ENCODE results near the gene HMCES.
A peak's percentile ranks its signal among the peaks of the same experiment; 100 is the strongest.
"Not testable (repeated sequence)": the region's sequence is repeated elsewhere in the genome, so short reads cannot be mapped to it uniquely, and the experiment has no call there.

The HMCES gene

DNA sequence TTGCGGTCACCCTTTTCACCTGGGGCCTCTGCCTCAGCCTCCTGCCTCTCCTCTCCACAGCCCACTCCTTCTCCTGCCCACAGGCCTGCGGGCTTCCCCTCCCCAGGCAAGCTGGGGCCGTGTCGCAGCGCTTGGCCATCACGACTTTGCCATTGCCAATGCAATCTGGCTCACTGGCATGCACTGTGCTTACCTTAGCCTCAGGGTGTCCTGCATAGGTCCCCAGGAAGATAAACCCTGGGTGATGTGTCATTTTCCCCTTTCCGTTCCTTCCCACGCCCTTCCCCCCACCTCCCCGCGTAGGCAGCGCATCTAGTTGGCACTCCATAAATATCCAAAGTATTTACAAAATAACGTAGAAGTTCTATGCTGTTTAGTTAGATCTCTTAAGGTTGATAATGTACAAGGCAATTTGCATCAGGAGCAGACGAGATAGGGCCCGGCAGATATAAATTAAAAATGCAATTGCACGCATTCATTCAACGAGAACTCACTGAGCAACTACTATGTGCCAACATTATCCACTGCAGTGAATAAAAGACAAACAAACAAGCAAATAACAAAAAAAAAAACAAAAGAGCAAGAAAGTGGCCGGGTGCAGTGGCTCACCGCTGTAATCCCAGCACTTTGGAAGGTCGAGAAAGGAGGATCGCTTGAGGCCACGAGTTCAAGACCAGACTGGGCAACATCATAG, 30.2 kb upstream of the HMCES start:
- peaks cover 30% of the 10 kb centered on the region for H3K36me3 Mint-ChIP-seq (ENCODE audit: low read depth)
- no peaks in the 10 kb centered on the region for H3K9me3 Mint-ChIP-seq
- H3K27me3 Mint-ChIP-seq (ENCODE audit: low read depth) = no peaks in the 10 kb centered on the region
- peaks cover 35% of the 10 kb centered on the region for H3K4me1 Mint-ChIP-seq (ENCODE audit: low read depth)
- peak overlapping the region; percentile 98 for H3K4me3 Mint-ChIP-seq
- peak overlapping the region; percentile 97 for H3K27ac Mint-ChIP-seq

DNA sequence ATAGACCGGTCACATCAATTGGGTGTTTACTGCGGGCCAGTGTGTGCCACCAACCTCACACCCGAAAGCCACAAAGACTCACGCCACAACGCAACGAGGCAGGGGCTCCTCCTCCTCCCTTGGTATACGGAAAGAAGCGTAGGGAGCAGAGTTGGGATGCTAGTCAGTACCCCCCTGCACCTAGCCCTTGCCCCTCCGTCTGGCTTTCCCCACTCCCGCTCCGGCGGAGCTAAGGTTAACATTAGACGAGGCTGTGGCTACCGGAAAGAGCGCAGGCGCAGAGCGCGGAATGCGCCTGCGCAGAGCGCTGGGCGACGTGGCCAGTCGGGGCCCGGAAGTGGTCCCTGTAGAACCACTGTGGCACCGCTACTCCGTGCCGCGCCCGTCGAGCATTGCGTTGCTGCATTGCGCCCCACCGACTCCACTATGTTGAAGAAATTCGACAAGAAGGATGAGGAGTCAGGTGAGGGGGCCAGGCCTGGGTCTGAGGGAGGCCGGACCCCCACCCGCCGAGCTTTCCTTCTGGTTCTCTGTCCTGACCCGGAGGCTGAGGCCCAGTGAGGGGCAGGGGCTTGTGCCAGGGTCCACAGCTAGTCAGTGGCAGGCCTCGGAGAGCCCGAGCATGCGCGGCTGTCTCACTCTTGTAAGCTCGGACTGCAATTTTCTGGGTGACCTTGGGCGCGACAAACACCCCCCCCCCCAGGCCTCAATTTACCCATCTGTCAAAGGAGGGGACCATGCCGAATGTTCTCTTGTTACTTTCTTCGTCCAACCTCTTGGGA, 29.2 kb upstream of the HMCES start, which contains the start of gene COPG1:
TSS of gene COPG1 (plus strand) at position 323 of the 782 bp plus-strand sequence. CDS start at position 427, 104 bp downstream.
- no peaks in the 10 kb centered on the region for H3K9me3 Mint-ChIP-seq
- H3K27ac Mint-ChIP-seq = peak within 1 kb of the TSS; percentile 97
- peak within 1 kb of the TSS; percentile 98 for H3K4me3 Mint-ChIP-seq
- H3K36me3 Mint-ChIP-seq (ENCODE audit: low read depth) = peaks cover 36% of the 10 kb centered on the region
- no peaks in the 10 kb centered on the region for H3K27me3 Mint-ChIP-seq (ENCODE audit: low read depth)
- H3K4me1 Mint-ChIP-seq (ENCODE audit: low read depth) = peaks cover 36% of the 10 kb centered on the region

DNA sequence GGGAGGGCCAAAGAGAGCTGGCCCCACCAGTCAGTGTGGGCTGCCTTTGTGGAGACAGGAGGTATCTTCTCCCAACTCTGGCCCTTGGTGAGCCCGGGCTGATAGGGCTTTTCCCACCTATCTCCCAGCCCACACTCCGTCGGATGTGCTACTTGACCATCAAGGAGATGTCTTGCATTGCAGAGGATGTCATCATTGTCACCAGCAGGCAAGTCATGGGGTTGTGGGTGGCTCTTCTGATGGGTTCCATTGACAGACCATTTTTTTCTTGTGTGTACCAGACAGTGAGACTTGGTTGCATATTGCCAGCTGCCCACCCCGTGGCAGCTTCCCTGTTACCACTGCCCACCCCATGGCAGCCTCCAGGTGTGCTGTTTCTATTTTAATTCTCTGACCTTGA, 25.9 kb upstream of the HMCES start:
- Mint-ChIP-seq H3K36me3 (ENCODE audit: low read depth) (peaks cover 60% of the 10 kb centered on the region), H3K9me3 (no peaks in the 10 kb centered on the region), H3K27me3 (ENCODE audit: low read depth) (no peaks in the 10 kb centered on the region), H3K4me3 (no peak overlapping the region), H3K4me1 (ENCODE audit: low read depth) (peaks cover 27% of the 10 kb centered on the region), H3K27ac (no peak overlapping the region)

DNA sequence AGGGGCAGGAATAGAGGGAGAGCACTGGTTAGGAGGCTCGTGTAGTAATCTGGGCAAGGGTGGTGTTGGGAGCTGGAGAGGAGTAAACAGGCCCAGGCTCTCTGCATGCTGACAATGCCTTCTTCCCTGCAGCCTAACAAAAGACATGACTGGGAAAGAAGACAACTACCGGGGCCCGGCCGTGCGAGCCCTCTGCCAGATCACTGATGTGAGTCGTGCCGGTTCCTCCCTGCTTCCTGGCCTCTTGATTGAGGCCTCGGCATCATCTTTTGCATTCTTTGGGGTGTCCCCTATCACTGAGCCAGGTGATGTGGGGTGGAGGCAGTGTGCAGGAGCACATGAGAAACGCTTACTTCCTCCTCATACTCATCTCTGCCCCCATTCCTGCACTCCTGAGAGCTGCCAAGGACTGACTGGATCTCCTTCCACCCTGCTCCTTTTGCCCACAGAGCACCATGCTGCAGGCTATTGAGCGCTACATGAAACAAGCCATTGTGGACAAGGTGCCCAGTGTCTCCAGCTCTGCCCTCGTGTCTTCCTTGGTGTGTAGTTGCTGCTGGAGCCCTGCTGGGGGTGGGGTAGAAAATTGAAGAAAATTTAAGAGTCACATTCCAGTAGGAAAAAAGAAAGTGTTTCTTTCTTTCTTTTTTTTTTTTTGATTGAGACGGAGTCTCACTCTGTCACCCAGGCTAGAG, 24.0 kb upstream of the HMCES start:
- H3K4me3 Mint-ChIP-seq = no peak overlapping the region
- H3K36me3 Mint-ChIP-seq (ENCODE audit: low read depth) = peaks cover 68% of the 10 kb centered on the region

DNA sequence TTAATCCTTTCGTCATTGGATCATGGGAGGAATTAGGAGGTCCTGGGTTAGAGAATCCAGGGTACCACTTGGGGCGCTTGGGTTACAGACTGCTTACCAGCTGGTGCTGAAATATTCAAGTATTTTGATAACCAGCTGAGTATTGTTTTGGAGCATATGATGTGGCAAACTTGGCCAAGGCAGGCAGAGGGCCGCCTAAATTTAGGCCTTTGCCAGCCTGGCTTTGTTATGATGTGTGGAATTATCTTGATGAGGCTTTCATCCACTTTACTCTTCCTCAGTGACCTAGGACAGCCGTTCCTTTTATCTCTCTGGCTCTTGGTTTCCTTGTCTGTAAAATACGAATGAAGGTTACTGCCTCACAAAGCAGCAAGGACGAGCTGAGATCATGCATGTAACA, 22.4 kb upstream of the HMCES start:
- Mint-ChIP-seq H3K27ac (no peak overlapping the region), H3K9me3 (no peaks in the 10 kb centered on the region), H3K4me1 (ENCODE audit: low read depth) (peaks cover 10% of the 10 kb centered on the region), H3K27me3 (ENCODE audit: low read depth) (no peaks in the 10 kb centered on the region), H3K36me3 (ENCODE audit: low read depth) (peaks cover 63% of the 10 kb centered on the region), H3K4me3 (no peak overlapping the region)

More for the DNA sequence above, 24.0 kb upstream of the HMCES start:
- Mint-ChIP-seq H3K4me1 (ENCODE audit: low read depth) (peaks cover 19% of the 10 kb centered on the region), H3K27me3 (ENCODE audit: low read depth) (no peaks in the 10 kb centered on the region), H3K27ac (no peak overlapping the region), H3K9me3 (no peaks in the 10 kb centered on the region)

DNA sequence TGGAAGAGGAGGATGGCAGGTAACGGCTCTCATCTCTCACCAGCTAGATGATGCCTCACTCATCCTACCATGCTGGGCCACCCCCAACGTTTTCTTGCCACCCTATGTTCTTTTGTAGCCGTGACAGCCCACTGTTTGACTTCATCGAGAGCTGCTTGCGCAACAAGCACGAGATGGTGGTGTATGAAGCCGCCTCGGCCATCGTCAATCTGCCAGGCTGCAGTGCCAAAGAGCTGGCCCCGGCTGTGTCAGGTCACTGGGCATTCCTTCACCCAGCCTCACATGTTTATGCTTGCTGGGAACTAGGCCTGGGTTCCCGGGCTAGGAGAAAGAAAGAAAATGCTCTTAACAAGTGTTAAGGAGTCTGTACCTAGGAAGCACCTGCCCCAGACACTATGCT, 21.1 kb upstream of the HMCES start:
- no peak overlapping the region for H3K4me3 Mint-ChIP-seq
- H3K36me3 Mint-ChIP-seq (ENCODE audit: low read depth) = peaks cover 59% of the 10 kb centered on the region
- no peaks in the 10 kb centered on the region for H3K9me3 Mint-ChIP-seq
- H3K27me3 Mint-ChIP-seq (ENCODE audit: low read depth) = no peaks in the 10 kb centered on the region
- no peak overlapping the region for H3K27ac Mint-ChIP-seq
- peaks cover 12% of the 10 kb centered on the region for H3K4me1 Mint-ChIP-seq (ENCODE audit: low read depth)

DNA sequence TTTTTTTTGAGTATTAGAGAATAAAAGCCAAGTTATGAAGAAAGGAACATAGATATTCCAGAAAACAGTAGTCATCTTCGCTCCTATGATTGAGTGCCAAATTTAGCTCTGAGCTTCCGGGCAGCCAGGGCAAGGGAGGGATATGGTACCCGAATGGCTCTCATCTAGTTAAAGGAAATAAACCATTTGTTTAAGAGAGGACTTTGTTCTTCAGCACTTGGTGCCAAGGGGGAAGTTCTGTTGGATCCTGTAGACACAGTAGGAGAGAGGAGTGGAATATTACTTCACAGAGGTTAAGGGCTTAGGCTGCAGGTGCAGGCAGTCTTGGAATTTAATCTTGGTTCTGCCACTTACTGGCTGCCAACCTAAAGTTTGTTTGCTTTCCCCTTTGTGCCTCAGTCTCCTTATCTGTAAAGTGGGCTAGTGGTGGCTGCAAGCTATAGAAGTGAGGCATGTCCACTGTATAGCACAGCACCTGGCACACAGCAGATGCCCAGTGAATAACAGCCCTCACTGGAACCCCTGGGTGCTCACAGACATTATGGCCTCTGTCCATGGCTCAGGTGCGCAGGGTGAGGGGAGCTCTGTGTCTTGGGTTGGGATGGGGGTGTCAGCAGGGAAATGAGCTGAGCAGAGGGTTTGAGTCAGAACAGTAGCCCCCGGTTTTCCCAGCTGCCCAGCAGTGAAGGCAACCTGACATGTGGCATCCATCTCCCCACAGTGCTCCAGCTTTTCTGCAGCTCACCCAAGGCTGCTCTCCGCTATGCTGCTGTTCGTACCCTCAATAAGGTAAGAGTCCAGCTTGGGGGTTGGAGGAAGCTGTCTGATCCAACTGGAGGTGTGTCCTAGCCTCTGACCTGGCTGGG, 18.8 kb upstream of the HMCES start:
- no peaks in the 10 kb centered on the region for H3K27me3 Mint-ChIP-seq (ENCODE audit: low read depth)
- H3K4me1 Mint-ChIP-seq (ENCODE audit: low read depth) = peaks cover 5% of the 10 kb centered on the region
- no peaks in the 10 kb centered on the region for H3K9me3 Mint-ChIP-seq
- no peak overlapping the region for H3K27ac Mint-ChIP-seq
- peaks cover 58% of the 10 kb centered on the region for H3K36me3 Mint-ChIP-seq (ENCODE audit: low read depth)
- H3K4me3 Mint-ChIP-seq = no peak overlapping the region

DNA sequence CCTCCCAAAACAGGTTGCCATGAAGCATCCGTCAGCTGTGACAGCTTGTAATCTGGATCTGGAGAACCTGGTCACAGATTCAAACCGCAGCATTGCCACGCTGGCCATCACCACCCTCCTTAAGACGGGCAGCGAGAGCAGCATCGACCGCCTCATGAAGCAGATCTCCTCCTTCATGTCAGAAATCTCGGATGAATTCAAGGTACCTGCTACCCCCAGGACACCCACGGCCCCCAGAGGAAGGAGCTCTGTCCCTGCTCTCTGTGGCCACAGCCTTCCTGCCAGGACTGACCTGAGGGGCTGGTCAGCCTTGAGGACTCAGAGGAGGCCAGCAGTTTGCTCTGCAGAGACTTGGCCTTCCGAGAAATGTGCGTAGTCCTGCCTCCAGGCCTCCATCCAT, 18.1 kb upstream of the HMCES start:
- Mint-ChIP-seq H3K4me3 (no peak overlapping the region), H3K27me3 (ENCODE audit: low read depth) (no peaks in the 10 kb centered on the region), H3K27ac (no peak overlapping the region), H3K9me3 (no peaks in the 10 kb centered on the region), H3K4me1 (ENCODE audit: low read depth) (peaks cover 4% of the 10 kb centered on the region), H3K36me3 (ENCODE audit: low read depth) (peaks cover 57% of the 10 kb centered on the region)

DNA sequence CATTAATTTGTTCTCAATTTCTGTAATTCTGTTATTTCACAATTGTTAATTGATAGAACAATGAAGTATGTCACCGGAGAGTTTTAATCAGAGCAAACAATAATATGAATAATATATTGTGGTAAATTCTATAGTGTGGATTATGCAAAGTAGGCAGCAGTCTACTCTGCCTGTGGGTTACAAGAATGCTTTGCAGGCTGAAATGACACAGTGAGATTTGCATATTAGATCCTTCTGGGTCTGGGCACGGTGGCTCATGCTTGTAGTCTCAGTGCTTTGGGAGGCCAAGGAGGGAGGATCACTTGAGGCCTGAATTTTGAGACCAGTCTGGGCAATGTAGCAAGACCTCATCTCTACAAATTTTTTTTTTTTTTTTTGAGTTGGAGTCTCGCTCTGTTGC, 16.8 kb upstream of the HMCES start:
- Mint-ChIP-seq H3K4me1 (ENCODE audit: low read depth) (peaks cover 4% of the 10 kb centered on the region), H3K27ac (no peak overlapping the region), H3K9me3 (no peaks in the 10 kb centered on the region), H3K27me3 (ENCODE audit: low read depth) (no peaks in the 10 kb centered on the region), H3K4me3 (no peak overlapping the region), H3K36me3 (ENCODE audit: low read depth) (peaks cover 54% of the 10 kb centered on the region)

DNA sequence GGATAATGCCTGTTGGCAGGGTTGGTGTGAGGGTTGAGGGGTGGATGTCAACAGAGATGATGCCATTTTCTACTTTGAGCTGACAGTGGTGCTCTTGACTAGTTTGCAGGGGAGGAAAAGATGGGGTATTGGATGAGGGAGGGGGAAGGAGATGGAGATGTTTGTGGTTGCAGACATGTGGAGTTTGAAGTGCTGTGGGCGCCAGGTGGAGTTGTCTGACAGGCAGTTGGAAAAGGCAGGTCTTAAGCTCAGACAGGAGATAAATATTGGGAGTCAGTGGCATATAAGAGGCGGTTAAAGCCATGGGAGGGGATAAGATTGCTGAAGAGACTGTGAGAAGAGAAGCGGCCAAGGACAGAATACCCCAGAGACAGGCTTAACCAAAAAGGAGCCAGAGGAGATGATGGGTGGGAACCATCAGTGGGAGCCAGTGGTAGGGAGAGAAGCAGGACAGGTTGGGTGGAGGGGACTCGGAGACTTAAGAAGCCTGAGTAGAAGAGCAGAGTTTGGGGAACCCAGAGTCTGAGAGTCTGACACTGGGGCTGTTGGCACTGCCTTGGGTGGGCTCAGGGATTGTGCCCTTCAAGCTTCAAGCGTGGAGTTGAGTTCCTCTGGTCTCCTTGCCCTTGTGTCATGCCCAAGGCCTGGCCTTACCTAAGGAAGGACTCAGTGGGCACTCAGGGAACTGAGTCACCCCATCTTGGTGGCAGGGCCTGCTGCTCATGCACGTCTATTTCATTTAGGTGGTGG, 15.3 kb upstream of the HMCES start:
- H3K4me3 Mint-ChIP-seq = no peak overlapping the region
- H3K9me3 Mint-ChIP-seq = no peaks in the 10 kb centered on the region
- H3K4me1 Mint-ChIP-seq (ENCODE audit: low read depth) = peaks cover 2% of the 10 kb centered on the region
- H3K27ac Mint-ChIP-seq = peak overlapping the region; percentile 3
- no peaks in the 10 kb centered on the region for H3K27me3 Mint-ChIP-seq (ENCODE audit: low read depth)
- H3K36me3 Mint-ChIP-seq (ENCODE audit: low read depth) = peaks cover 51% of the 10 kb centered on the region

DNA sequence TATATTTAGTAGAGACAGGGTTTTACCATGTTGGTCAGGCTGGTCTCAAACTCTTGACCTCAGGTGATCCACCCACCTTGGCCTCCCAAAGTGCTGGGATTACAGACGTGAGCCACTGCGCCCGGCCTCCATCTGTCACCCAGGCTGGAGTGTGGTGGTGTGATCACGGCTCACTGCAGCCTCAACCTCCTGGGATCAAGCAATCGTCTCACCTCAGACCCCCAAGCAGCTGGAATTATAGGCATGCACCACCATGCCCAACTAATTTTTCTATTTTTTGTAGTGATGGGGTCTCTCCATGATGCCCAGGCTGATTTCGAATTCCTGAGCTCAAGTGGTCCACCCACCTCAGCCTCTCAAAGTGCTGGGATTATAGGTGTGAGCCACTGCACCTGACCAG, 13.7 kb upstream of the HMCES start:
- H3K36me3 Mint-ChIP-seq (ENCODE audit: low read depth) = peaks cover 55% of the 10 kb centered on the region
- not testable (repeated sequence) for H3K27me3 Mint-ChIP-seq (ENCODE audit: low read depth); H3K4me3 Mint-ChIP-seq; H3K4me1 Mint-ChIP-seq (ENCODE audit: low read depth); H3K9me3 Mint-ChIP-seq; H3K27ac Mint-ChIP-seq

DNA sequence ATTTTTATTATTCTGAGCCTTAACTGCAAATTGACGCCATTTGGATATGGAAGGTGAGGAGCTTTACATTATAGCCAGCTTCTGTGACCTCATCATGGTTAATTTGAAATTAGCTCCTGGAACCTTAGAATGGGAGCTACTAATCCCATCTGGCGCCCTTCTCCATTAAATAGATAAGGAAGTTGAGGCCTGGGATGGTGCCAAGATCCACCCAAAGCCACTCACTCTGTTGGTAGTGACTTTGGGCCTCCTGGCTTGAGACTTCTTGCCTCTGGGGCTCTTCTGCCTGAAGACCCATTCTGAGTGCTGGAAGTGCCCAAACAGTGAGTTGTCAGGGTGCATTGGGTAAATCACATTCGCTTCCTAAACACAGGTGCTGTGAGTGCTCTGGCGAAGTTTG, 12.0 kb upstream of the HMCES start:
- Mint-ChIP-seq H3K27ac (no peak overlapping the region), H3K9me3 (no peaks in the 10 kb centered on the region), H3K27me3 (ENCODE audit: low read depth) (no peaks in the 10 kb centered on the region), H3K4me3 (no peak overlapping the region), H3K36me3 (ENCODE audit: low read depth) (peaks cover 63% of the 10 kb centered on the region), H3K4me1 (ENCODE audit: low read depth) (peaks cover 1% of the 10 kb centered on the region)

DNA sequence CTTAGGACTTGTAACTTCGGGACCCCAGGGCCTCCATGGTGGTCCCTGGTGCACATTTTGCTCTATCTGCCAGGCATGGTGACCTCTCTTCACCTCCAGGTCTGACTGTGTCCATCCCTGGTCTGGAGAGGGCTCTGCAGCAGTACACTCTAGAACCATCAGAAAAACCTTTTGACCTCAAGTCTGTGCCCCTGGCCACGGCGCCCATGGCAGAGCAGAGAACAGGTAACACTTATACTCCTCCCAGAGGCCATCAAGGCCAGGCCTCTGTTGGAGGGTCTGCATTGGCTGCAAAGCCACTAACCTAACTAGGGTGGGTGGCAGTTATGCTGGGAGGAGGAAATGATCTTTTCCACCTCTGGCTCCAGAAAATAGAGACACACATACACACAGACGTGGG, 10.3 kb upstream of the HMCES start:
- Mint-ChIP-seq H3K9me3 (no peaks in the 10 kb centered on the region), H3K27me3 (ENCODE audit: low read depth) (no peaks in the 10 kb centered on the region), H3K4me1 (ENCODE audit: low read depth) (no peaks in the 10 kb centered on the region), H3K27ac (no peak overlapping the region), H3K4me3 (no peak overlapping the region), H3K36me3 (ENCODE audit: low read depth) (peaks cover 69% of the 10 kb centered on the region)
